GM12873 (cell line): Measurements from ENCODE around the gene CCDC170.

Experiments used
- CTCF ChIP-seq: IDR thresholded peaks from 2 replicates; pipeline ENCODE4 v1.5.1; 2012; ENCODE audit warnings: low read depth, mild to moderate bottlenecking, moderate library complexity, low read length, control low read depth; ENCODE audit not compliant: insufficient read depth; ENCODE audit errors: missing control alignments

The CCDC170 gene

DNA sequence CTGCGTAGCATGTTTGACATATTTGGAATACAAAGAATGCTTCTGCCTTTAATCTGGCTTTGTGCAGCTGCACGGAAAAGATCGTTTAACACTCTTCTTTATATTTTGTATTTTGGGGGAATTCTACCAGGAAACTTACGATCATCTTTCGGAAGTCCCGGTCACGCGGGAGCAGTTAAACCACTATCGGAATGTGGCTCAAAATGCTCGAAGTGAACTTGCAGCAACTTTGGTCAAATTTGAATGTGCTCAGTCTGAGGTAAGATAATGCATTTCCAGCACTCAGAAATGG lies 42.3 kb downstream of the CCDC170 start:
- TF ChIP-seq CTCF: no peak

DNA sequence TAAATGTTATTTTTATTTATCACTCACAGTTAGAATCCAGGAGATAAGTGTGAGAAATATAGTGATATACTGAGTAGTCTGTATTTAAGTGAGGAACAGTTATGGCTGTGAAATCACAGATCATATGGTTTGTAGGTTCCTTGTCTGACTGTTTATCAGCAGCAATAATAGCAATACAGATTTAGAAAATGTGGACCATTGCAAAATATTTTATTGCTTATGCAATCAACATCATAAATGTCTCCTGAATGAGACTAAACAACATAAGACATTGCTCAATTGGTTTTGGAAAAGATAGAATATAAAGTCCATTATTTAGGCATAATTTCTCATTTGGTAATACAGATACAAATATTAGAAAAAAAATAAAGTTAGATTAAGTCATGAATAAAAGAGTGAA lies 43.7 kb downstream of the CCDC170 start:
- TF ChIP-seq CTCF: no peak

GRCh38 chr6:151539506-151540268 lies 45.9 kb downstream of the CCDC170 start:
- no peak for TF ChIP-seq CTCF

DNA sequence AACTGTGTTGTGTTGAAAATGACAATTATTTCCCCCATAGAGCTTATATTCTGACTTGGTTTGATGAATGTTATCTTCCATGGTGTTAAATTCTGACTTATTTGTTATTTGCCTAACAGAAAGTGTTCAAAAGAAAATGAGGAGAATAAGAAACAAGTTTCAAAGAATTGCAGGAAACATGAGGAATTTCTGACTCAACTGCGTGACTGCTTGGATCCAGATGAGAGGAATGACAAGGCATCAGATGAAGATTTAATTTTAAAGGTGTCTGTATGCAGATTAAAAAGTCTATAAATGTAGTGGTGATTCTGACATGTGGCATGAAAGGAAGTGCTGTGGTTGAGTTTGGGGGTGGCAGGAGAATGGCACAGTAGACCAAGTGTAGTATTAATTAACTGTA lies 50.6 kb downstream of the CCDC170 start:
- no peak for TF ChIP-seq CTCF

DNA sequence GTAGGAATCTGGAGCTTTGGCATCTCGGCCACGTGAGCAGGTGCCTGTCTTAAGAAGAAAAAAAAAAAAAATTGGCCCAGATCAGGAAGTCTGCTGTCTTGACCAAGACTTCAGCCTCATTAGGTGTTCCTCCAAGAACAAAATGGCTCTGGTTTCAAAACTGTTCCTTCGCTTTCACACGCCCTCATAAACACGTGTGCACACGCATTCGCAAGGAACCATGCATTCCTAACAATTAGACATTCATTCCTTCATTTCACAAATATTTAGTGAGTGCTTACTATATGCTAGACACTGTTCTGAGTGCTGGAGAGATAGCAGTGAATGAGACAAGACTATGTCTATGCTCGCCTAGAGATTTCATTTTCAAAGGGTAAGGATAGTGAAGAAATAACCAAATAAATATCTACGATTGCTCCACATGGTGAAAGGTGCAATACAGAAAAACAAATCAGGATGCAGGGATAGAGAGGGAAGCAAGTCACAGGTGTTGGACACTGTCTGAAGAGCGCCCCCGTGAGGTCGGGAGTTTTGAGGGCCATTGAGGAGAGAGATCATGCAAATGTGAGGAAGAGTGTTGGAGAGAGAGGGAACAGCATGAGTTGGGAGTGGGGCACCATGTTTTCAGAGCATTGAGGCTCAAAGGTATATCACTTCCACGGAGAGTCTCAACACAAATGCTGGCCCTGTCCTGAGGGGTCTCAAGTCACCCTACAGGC lies 53.3 kb downstream of the CCDC170 start:
- peak; percentile 27 for TF ChIP-seq CTCF

- TF ChIP-seq CTCF: no peak
Measured at GRCh38 chr6:151548201-151548600, 54.4 kb downstream of the CCDC170 start.

- TF ChIP-seq CTCF: no peak
Measured at GRCh38 chr6:151549790-151550189, 56.0 kb downstream of the CCDC170 start.
